Esophagus squamous epithelium (tissue), 5 donors: ENCODE data around the gene ITIH4. TPM values are rescaled to one million over a fixed set of nuclear protein-coding genes. Genes with fewer than 3 reads are reported as not detected.

Experiments used
- DNase-seq: peaks from one replicate; lab custom pipeline; 2025; lab: John Stamatoyannopoulos, UW
- H3K27ac ChIP-seq, 4 donors: fragments of 200-600 bp; sonication (generic); one replicate each; pipeline ENCODE4 v1.5.1; 2016 to 2019; ENCODE audit warnings: mild to moderate bottlenecking in 1 of 4
- H3K27me3 ChIP-seq, 4 donors: fragments of 200-600 bp; sonication (generic); 1 replicate in 3 of 4; 2 replicates in 1 of 4; pipeline versions ENCODE4 v1.5.1 to v1.6.0; 2017 to 2021; ENCODE audit warnings: antibody characterized with exemption in 1 of 4
- H3K36me3 ChIP-seq, 3 donors: fragments of 200-600 bp; sonication (generic); one replicate each; pipeline ENCODE4 v1.5.1; 2016 to 2019
- H3K4me1 ChIP-seq, 3 donors: fragments of 200-600 bp; sonication (generic); one replicate each; pipeline ENCODE4 v1.5.1; 2017 to 2019
- H3K4me3 ChIP-seq, 4 donors: fragments of 200-600 bp; sonication (generic); 1 replicate in 3 of 4; 2 replicates in 1 of 4; pipeline ENCODE4 v1.5.1; 2016 to 2019; ENCODE audit warnings: mild to moderate bottlenecking in 2 of 4, moderate library complexity in 1 of 4
- H3K9me3 ChIP-seq, 3 donors: fragments of 200-600 bp; sonication (generic); one replicate each; pipeline ENCODE4 v1.5.1; 2016 to 2019
- POLR2A ChIP-seq, 4 donors: fragments of 450-650 bp; IDR thresholded peaks; one replicate each; pipeline ENCODE4 v1.6.1; 2017; ENCODE audit warnings: antibody characterized with exemption in 4 of 4, mild to moderate bottlenecking in 4 of 4, moderate library complexity in 3 of 4
- WGBS, 2 donors: methylation state at CpG; one replicate each; pipeline ENCODE4 v1.1.5; 2018; 5-methylcytosine and 5-hydroxymethylcytosine counted together
- intact Hi-C: fragments of 100-400 bp; cut with DNase I; formaldehyde crosslinking; loops from one replicate; pipeline ENCODE4 v1.15.0; 2022
- total RNA-seq, 4 donors: library from RNA; depleted of rRNA; stranded (reverse); fragments of >200 nt; gene quantifications; one replicate each; pipeline ENCODE4 v1.1.0, GENCODE V29; 2016
- TF ChIP-seq, protein P1 (sequence below), 6 experiments: fragments of 450-650 bp in 4 of 6; fragments of 200-600 bp in 2 of 6; sonication (generic) in 2 of 6; IDR thresholded peaks; one replicate each; pipeline ENCODE4 v1.5.1; 2016 to 2019; ENCODE audit warnings: antibody characterized with exemption in 6 of 6, mild to moderate bottlenecking in 4 of 6, moderate library complexity in 4 of 6
- donor health status: DM: yes; HTN: yes; CAD: no.

ITIH4 gene
- total RNA-seq, 4 donors from 2014 or later: 0.22 to 2.3 (median 1.5) TPM

DNA sequence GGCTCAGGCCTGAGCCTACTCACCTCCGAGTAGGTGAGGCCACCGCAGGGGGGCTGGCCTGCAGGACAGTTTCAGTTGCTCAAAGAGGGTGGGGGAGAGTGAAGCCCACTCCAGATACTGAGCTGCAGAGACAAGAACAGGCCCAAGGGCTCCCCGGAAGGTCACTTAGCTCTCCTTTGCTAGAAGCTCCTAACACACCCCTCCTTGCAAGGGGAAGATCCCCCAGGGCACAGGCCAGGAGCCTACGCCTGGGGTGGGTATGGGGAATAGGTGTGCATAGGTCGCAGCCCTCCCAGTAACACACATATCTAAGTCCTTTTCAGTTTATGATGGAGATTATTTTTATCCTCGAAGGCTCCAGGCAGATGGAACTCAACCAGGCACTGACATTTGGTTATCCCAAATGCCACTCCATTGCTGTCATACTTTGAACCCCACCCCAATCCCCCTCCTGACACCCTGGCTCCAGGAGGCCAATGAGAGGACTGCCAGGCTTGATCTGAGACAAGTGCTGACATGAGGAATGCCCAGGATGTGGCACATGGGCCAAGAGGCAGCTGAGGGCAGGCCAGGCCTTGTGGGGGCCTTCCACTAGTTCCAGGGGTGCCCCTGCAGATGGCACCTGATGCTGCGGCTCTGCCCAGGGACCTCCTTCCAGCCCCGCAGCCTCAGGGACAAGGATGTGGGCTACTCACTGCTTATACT is 5.4 kb upstream of the ITIH4 start:
- WGBS, 2 donors: 69 to 82% methylated on average over 4 to 5 of the region's 8 CpGs
- TF ChIP-seq POLR2A (IDR thresholded peaks at IDR 0.05): no peak
- TF ChIP-seq, protein P1, sequence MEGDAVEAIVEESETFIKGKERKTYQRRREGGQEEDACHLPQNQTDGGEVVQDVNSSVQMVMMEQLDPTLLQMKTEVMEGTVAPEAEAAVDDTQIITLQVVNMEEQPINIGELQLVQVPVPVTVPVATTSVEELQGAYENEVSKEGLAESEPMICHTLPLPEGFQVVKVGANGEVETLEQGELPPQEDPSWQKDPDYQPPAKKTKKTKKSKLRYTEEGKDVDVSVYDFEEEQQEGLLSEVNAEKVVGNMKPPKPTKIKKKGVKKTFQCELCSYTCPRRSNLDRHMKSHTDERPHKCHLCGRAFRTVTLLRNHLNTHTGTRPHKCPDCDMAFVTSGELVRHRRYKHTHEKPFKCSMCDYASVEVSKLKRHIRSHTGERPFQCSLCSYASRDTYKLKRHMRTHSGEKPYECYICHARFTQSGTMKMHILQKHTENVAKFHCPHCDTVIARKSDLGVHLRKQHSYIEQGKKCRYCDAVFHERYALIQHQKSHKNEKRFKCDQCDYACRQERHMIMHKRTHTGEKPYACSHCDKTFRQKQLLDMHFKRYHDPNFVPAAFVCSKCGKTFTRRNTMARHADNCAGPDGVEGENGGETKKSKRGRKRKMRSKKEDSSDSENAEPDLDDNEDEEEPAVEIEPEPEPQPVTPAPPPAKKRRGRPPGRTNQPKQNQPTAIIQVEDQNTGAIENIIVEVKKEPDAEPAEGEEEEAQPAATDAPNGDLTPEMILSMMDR (IDR thresholded peaks at IDR 0.05): no peak
- no peaks in the 10 kb centered on the region for H3K9me3 ChIP-seq
- H3K4me1 ChIP-seq: peaks cover 0 to 51% (median 24%) of the 10 kb centered on the region in 3 donors
- H3K27ac ChIP-seq: peak overlapping the region; percentile 32 to 77 (median 60)
- intact Hi-C loops: no loop called here
- peak overlapping the region in 1 of 4 donors; percentile 48 for H3K4me3 ChIP-seq
- H3K27me3 ChIP-seq: no peaks in the 10 kb centered on the region
- no peak for DNase-seq
- peaks cover 0 to 38% (median 0%) of the 10 kb centered on the region in 3 donors for H3K36me3 ChIP-seq

DNA sequence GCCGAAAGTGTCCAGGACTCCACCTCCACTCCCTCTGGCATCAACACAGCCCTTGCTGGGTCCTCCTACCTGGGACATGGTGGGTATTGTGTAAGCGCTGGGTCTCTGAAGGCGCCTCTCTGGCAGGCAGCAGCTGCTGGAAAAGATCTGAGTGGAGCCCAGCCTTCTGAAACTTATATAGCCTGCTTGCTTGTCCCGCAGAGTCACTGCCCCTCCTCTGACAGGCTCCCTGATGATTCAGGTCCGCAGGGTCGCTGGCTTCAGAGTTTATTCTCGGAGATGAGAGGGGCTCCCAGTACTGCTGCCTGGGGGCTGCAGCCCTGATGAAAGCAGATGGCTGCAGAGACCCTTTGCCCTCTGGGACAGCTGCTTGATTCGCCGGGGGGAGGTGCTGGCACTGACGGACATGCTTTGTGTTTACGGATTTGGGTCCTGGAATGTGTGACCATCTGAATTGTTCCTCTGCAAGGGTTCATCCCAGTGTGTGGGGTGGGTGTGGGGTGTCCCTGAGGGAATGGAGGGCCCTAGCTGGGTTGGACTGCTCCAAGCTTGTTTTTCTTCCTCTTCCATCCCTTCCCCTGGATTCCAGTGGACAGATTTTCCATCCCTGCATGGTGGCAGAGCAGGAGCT is 4.5 kb upstream of the ITIH4 start, which contains the start of gene MUSTN1:
Gene MUSTN1, minus strand, starts transcription at position 149 of the 631 bp plus-strand sequence. Its CDS starts 71 bp downstream, at position 78.
- DNase-seq: no peak
- Histone ChIP-seq H3K4me1 (peaks cover 0 to 59% (median 28%) of the 10 kb centered on the region in 3 donors), H3K27me3 (no peaks in the 10 kb centered on the region), H3K36me3 (peaks cover 0 to 28% (median 0%) of the 10 kb centered on the region in 3 donors), H3K4me3 (peak within 1 kb of the TSS in 3 of 4 donors; percentile 17 to 48 (median 31)), H3K9me3 (no peaks in the 10 kb centered on the region), H3K27ac (peak within 1 kb of the TSS; percentile 32 to 77 (median 60))
- TF ChIP-seq POLR2A (IDR thresholded peaks at IDR 0.05): no peak
- TF ChIP-seq, protein P1 (IDR thresholded peaks at IDR 0.05): no peak
- intact Hi-C loops: no loop called here
- 63 to 68% methylated on average over 2 to 4 of the region's 11 CpGs for WGBS, 2 donors

DNA sequence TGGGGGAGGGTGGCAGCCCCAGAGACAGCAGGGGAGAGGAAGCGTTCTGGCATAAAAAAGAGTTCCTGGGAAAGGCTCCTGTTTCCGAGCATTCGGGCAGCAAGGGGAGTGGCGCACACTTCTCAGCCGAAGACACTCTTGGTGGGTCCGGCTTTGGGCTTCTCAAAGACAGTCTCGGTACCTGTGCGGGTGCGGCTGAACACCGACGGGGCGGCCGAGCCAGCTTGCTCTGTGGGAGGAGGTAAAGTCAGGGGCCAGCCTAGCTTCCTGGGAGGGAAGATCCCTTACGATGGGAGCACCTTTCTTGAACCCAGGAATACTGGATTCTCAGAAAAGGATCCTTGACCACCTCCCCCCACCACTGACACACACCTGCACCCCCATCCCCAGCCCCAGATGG is 2.7 kb upstream of the ITIH4 start:
- Histone ChIP-seq H3K27me3 (no peaks in the 10 kb centered on the region), H3K27ac (peak overlapping the region in 2 of 4 donors; percentile 56 to 77), H3K4me3 (peak overlapping the region in 1 of 4 donors; percentile 31), H3K9me3 (no peaks in the 10 kb centered on the region), H3K36me3 (peaks cover 0 to 17% (median 0%) of the 10 kb centered on the region in 3 donors), H3K4me1 (peaks cover 0 to 60% (median 28%) of the 10 kb centered on the region in 3 donors)
- DNase-seq: no peak
- no peak for TF ChIP-seq POLR2A (IDR thresholded peaks at IDR 0.05)
- TF ChIP-seq, protein P1 (IDR thresholded peaks at IDR 0.05): no peak
- intact Hi-C loops: no loop called here
- 86 to 96% methylated on average over 9 to 10 of the region's 14 CpGs for WGBS, 2 donors

DNA sequence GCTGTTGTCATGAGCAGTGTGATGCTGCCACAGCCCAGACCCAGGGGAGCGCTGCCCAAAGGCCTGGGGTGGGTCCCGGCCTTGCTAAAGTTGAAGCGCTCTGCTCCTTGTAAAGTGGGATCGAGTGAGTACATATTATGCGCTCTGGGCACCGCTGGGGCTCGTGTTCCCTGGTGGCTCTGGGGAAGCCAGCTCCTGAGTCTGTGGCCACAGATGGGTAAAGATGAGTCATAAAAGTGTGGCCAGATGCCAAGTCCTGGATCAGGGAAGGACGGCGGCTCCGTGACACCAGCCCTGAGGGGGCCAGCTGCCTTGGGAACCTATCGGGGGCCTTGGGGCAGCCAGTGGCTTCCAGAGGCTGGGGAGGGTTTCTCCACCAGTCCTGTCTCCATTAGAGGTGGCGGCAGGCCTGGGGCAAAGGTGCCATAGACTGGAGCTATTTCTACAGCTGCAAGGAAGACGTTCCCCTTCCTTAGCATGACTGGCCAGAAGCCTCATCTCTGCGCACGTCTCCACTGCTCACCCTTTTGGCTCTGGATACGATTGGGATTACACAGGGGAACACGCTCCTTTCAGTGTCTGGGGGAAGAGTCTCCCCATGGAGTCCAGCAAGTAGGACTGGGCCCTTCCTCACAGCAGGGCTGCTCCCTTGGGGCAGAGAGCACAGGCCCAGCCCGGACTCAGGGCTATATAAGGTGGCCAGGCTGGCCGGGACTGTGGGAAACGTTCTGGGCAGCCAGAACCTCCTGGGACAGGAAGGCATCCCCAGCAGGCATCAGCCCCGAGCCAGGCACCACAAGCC is 1.2 kb upstream of the ITIH4 start:
- TF ChIP-seq, protein P1 (IDR thresholded peaks at IDR 0.05): no peak
- no peak for TF ChIP-seq POLR2A (IDR thresholded peaks at IDR 0.05)
- Histone ChIP-seq H3K4me3 (no peak overlapping the region), H3K36me3 (peaks cover 0 to 8% (median 0%) of the 10 kb centered on the region in 3 donors), H3K4me1 (peaks cover 0 to 54% (median 28%) of the 10 kb centered on the region in 3 donors), H3K27me3 (no peaks in the 10 kb centered on the region), H3K27ac (peak overlapping the region; percentile 32 to 81 (median 64)), H3K9me3 (no peaks in the 10 kb centered on the region)
- no peak for DNase-seq
- 42 to 50% methylated on average over 9 to 10 of the region's 21 CpGs for WGBS, 2 donors
- intact Hi-C loops: no loop called here
